Stimulated activated CD8-positive, alpha-beta memory T cell treated with anti-CD3 and anti-CD28 coated beads, Interleukin-4, amount 100 ng/mL, for 1 hour (primary cell): Measurements from ENCODE around the gene NHLRC4.

Source experiments
- DNase-seq, 2 donors: peaks; one replicate each; pipeline ENCODE4 v3.0.0-alpha.2; 2020; ENCODE audit warnings: low read depth in 2 of 2, low spot score in 1 of 2

The NHLRC4 gene

DNA sequence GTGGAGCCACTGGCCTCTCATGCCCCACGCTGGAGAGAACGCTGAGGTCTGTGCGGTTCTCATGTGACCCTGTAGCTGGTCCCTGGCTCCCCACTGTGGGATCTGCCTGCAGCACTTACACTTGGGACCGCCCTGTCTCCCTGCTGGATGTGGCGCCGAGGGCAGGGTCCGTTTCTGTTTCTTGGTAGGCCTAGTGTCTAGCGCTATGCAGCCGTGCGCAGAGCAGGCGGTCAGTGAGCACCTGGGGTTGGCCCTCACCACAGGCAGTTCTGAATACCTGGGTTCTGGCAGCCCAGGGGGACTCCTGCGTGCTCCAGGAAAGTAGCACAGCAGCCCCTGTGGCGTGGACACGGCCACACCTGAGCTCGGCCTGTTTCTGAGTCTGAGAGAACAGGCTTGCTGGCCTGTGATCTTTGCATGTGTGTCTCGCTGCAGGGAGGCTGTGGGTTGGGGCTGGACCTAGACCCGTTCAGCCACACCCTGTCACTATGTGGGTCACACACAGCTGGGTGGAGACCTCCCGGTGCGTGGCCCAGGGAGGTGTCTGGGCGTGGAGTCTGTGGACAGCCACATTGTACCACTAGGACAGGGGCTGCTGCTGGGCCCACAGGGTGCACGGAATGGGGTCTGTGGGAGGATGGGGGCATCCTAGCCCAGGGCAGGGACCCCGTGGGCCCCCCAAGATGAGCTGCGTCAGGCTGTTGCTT, 36.5 kb upstream of the NHLRC4 start:
- no peak for DNase-seq

- DNase-seq, result no peak
Observed at GRCh38 chr16:531494-532125, 35.2 kb upstream of the NHLRC4 start.

DNA sequence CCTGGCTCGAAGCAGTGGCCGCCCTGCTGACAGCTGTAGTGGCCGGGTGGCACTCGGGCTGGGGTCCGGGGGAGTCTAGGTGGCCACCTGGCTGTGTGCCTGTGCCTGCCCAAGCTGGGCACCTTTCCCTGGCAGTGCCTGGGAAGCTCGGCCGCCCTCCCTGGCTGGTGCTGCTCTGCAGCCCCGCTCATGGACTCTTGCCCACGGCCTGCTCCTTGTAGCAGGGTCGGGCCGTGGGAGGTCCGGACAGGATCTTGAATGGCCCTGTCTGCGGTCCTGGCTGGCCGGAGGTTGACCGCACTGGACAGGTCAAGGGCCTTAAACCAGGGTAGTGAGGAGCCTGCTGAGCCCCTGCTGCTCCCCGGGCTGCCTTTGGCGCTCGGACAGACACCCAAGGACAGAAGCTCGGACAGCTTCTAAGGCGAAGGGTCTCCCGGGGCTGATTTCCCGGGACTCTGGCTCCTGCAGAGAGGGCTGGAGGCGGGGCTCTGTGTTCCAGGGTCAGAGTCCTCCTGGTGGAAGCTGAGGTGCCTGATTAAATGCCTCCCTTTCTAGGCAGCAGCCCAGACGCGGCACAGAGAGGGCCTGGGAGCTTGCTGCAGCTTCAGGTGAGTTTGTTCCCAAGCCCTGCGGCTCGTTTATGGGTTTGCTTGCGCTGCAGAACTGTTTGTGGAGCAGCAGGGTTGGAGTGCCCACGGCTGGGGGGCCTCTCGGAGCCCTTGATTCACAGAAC, 33.2 kb upstream of the NHLRC4 start:
- DNase-seq, result no peak

DNA sequence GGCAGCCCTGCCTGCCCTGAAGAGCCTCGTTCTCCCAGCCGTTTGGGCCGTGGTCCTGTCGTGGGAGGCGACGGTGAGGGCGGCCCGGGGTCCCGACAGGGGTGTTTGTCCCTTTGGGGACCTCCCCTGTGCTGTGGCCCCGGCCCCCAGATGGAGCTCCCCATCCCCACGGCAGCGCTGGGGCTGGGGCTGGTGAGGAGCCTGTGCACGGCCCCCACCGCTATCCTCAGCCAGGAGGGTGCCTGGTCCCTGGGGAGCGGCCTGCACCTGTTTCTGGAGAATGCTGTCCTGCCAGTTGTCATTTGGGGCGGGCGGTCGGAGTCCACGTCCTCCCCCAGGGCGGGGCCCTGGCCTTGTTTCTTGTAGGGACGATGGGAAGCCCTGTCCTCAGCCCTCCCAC, 32.7 kb upstream of the NHLRC4 start:
- DNase-seq, result no peak

- no peak for DNase-seq
Observed at GRCh38 chr16:534856-535445, 31.9 kb upstream of the NHLRC4 start.

DNA sequence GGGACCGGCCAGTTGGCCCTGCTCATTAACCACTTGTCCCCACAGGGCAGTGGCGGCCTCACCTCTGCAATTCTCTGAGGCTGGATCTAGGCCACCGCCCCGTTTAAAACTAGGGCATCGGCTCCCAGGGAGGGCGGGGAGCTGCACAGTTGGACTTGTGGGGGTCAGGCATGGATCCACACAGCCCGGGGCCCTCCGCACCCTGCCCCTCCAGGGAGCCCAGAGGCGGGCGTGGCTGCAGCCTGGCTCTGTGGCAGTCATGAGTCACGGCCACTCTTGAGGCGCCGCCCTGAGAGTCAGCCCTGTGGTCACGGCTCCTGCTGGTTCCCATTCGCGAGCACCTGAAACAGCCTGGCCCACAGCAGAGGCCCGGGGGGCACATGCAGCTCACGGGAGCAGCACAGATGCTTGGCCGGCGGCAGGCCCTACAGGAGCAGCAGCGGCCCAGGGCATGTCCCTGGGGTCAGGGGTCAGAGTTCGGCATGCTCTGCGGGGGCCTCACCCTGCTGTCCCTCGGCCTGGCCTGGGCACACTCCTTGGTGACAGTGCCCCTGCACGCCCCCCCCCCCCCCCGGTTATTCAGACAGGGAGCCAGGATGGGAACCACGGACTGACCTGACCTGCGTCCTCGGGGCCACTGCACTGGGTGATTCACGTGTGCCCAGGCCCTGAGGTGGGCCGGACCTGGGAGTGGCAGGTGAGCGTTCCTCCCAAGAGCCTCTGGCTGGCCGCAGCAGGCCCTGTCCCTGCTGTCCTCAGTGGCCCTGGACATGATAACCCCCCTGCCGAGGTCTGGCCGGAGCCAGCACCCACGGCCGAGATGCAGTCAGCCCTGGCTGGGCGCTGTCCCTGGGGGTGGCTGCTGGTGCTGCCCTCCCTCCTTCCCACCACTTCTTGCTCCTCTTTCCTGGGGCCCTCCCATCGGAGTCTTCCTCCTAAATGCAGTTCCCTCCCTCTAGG, 31.1 kb upstream of the NHLRC4 start:
- no peak for DNase-seq

DNA sequence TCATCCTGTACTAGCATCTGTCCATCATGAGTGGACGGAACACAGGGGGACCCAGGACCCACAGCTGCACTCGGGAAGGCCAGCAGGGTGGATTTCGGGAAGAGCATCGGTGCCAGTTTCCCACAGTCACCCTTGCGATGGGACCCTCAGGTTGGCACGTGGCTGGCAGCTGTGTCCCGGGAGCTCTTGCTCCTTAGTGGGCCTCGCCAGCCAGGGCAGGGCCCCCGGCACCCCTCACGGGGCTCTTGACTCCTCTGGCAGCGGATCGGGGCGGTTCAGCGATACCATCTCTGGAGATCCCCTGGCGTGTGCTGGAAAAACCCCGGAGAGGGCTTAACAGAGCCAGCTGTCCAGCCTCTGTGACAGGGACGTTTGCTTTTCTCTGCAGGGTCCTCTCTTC, 30.1 kb upstream of the NHLRC4 start:
- DNase-seq, result no peak

DNA sequence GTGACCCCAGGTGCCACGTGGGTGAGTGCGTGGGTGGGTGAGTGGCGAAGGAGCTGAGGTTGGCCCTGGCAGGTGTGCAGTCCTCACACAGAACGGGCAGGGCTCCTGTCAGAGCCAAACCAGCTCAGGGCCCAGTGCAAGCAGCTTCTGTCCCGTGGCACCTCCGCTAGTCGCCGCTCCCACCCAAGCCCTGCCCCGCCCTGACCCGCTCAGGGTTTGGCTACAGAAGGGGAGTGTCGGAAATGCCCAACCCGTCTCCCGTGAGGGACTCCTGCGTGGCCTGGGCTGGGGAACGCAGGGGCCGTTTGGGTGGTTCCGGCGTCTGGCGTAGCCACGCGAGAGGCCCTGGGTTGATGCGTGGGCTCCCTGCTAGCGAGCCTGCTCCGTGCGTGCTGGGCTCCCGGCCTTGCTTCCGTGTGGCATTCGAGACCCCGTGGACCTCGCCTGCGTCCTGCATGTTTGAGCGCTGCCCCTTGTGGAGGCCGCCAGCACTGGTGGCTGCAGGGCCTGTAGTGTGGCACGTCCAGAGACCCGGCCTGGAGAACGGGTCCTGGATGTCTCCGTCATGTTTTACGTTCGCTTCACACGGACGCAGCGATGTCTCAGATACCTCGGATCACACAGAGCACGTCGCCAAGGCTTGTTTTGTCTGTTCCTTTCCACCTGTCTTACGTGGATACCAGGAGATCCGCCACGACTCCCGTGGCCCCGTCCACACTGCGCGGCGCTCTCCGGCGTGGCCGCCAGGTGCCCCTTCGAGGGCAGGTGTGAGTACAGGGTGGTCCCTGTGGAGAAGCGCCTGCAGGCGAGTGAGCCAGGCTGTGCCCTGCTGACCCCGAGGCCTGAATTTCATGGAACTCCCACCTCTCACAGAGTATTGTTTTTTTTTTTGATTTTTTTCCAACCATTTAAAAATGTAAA, 29.1 kb upstream of the NHLRC4 start:
- no peak for DNase-seq

DNA sequence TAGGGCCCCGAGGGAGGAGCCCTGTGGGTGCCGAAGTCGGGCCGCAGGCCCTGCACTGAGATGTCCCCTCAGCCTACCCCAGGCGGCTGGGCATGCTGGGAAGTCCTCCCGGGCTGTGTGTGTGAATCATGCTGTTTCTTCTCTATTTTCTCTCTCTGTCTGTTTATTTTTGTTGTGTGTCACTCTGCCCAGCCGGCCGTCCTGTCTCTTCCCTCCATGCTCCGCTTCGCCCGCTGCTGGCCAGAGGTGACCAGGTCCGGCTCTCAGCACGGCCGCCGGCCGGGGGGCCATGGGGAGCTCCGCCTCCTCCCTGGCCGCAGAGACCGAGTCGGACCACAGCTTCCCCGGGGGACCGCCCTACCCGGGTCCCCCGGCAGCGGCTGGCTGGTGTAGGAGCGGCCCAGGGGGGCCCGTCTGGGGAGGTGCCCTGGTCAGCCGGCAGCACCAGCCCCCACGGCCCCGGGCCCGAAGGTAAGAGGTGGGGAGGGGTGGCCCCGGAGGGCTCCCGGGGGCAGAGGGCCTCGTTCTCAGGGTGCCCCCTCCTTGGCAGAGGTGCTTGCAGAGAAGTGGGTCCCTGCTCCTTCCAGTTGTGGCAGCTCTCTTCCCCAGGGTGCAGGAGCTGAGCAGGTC, 26.8 kb upstream of the NHLRC4 start:
- no peak for DNase-seq

GRCh38 chr16:540645-541340, 26.0 kb upstream of the NHLRC4 start:
- DNase-seq, result no peak

- no peak for DNase-seq
Observed at GRCh38 chr16:543301-544164, 23.3 kb upstream of the NHLRC4 start.

DNA sequence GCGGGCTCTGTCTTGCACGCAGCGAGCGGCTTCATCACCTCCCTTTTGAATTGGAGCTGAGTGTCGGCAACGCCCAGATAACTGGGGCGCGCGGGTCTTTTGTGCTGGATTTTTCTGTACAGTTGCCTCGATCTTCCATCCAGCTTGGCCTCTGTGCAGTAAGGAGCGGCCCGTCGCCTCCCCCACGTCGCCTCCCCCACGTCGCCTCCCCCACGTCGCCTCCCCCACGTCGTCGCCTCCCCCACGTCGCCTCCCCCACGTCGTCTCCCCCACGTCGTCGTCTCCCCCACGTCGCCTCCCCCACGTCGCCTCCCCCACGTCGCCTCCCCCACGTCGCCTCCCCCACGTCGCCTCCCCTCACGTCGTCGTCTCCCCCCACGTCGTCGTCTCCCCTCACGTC, 22.3 kb upstream of the NHLRC4 start:
- no peak for DNase-seq

DNA sequence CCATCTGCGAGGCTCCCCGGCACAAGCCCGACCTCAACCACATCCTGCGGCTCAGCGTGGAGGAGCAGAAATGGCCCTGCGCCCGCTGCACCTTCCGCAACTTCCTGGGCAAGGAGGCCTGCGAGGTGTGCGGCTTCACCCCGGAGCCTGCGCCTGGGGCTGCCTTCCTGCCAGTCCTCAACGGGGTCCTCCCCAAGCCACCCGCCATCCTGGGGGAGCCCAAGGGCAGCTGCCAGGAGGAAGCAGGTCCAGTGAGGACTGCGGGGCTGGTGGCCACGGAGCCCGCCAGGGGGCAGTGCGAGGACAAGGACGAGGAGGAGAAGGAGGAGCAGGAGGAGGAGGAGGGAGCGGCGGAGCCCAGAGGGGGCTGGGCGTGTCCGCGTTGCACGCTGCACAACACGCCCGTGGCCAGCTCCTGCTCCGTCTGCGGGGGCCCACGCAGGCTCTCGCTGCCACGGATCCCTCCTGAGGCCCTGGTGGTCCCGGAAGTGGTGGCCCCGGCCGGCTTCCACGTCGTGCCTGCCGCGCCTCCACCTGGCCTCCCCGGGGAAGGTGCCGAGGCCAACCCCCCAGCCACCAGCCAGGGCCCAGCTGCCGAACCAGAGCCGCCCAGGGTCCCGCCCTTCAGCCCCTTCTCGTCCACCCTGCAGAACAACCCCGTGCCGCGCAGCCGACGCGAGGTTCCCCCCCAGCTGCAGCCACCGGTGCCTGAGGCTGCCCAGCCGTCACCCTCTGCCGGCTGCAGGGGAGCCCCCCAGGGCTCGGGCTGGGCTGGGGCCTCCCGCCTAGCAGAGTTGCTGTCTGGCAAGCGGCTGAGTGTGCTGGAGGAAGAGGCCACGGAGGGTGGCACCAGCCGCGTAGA, 19.7 kb upstream of the NHLRC4 start:
- peak in 1 of 2 donors; percentile 39 for DNase-seq

DNA sequence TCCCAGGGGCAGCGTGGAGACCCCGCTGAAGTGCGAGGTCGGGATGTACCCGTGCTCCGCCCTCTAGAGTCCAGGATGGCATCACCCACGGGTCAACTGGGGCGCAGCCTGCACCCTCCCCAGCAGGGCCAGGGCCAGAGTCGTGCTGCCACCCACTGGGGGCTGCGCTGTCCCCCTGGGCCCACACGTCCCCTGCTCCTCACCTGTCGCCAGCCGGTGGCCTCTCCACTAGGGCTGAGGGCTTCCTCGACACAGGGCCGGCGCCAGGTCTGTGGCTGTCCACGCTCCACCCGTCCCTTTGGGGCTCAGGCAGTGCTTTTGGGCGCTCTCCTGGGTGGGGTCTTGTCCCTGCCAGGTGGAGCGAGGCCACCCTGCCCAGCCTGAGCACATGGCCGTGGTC, 18.2 kb upstream of the NHLRC4 start:
- no peak for DNase-seq

DNA sequence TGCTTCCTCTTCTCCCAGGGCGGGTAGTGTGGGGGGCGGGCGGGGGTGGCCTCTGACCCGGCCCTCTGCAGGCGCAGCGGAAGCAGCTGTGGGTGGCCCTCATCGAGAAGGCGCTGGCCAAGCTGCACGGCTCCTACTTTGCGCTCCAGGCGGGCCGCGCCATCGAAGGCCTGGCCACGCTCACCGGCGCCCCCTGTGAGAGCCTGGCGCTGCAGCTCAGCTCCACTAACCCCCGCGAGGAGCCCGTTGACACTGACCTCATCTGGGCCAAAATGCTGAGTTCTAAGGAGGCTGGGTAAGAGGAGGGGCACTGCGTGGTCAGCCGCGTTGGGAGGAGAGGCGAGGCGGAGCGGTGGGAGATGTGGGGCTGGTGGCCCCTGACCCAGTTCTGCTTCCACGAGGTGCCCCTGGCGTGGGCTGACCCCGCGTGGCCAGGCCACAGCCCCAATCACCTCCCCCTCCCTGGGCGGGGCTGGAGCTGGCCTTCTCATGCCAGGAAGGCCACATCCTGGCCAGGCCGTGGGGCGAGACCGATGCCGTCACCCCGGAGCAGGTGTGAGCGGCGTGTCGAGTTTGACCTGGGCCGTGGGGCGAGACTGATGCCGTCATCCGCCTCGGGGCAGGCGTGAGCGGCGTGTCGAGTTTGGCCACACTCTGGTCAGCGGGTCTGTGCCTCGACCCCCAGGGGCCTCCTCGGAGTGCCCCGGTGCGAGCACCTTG, 17.1 kb upstream of the NHLRC4 start:
- no peak for DNase-seq

DNA sequence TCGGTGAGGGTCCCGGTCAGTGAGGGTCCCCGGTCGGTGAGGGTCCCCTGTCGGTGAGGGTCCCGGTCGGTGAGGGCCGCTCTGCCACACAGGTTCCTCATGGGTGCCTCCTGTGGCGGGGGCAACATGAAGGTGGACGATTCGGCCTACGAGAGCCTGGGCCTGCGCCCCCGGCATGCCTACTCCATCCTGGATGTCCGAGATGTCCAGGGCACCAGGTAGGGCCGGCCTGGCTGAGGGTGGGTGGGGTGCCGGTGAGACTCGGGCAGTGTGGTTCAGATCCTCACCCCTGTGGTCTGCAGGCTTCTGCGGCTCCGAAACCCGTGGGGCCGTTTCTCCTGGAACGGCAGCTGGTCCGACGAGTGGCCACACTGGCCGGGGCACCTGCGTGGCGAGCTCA, 15.6 kb upstream of the NHLRC4 start:
- DNase-seq, result no peak
